ENCODE data around the gene FOXC1. TPM values are rescaled to one million over a fixed set of nuclear protein-coding genes. Genes with fewer than 3 reads are reported as not detected.

The FOXC1 gene
- total and polyA plus RNA-seq, 4 donors = 15.1 to 105 (median 49.1) TPM

Other genes starting within 250 kb of the FOXC1 start
- 1 to 10 TPM; 1.7 to 7.6 TPM for gene FOXF2, start 220.3 kb upstream of the FOXC1 start, total RNA-seq
- gene FOXF2, start 220.3 kb upstream of the FOXC1 start, polyA plus RNA-seq (ENCODE audit: insufficient read length in 2 of 2) = 10 to 100 TPM; 12.6 to 15.6 TPM

Measured in spinal cord (tissue), 4 donors.